PC-9 (cell line): ENCODE data around the gene GULP1.
A peak's percentile ranks its signal among the peaks of the same experiment; 100 is the strongest.

Source experiments
- EZH2 ChIP-seq: fragments of 200-600 bp; sonication (generic); IDR thresholded peaks from 2 replicates; pipeline ENCODE4 v1.8.0; 2017; ENCODE audit warnings: antibody characterized with exemption, low read depth
- TF ChIP-seq, protein P1 (sequence below): fragments of 200-600 bp; sonication (generic); conservative IDR thresholded peaks from 2 replicates; pipeline ENCODE4 v1.6.1; 2017; ENCODE audit warnings: mixed run types, antibody characterized with exemption, mild to moderate bottlenecking, moderate library complexity

DNA sequence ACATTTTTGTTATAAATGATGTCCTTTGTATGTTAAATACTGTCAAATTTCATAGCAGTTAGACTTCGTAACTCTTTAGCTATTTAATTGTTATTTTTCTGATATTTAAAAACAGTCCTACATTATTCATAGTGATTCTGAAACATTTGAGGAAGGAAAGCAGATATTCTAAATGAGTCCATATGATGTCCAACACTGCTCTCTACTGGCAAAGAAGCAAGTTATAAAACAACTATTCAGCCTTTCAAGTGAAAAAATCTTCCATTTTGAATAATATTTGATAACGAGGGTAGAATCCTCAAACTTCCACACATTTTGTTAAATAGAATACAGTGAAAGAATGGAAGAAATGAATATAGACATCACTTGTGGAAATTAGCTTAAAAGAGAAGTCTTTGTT is 220.8 kb downstream of the GULP1 start:
- TF ChIP-seq, protein P1, sequence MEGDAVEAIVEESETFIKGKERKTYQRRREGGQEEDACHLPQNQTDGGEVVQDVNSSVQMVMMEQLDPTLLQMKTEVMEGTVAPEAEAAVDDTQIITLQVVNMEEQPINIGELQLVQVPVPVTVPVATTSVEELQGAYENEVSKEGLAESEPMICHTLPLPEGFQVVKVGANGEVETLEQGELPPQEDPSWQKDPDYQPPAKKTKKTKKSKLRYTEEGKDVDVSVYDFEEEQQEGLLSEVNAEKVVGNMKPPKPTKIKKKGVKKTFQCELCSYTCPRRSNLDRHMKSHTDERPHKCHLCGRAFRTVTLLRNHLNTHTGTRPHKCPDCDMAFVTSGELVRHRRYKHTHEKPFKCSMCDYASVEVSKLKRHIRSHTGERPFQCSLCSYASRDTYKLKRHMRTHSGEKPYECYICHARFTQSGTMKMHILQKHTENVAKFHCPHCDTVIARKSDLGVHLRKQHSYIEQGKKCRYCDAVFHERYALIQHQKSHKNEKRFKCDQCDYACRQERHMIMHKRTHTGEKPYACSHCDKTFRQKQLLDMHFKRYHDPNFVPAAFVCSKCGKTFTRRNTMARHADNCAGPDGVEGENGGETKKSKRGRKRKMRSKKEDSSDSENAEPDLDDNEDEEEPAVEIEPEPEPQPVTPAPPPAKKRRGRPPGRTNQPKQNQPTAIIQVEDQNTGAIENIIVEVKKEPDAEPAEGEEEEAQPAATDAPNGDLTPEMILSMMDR: peak; percentile 74
- TF ChIP-seq EZH2: no peak
